ENCODE measurements around the gene TEX14. TPM values are rescaled to one million over a fixed set of nuclear protein-coding genes. Genes with fewer than 3 reads are reported as not detected.

Gene TEX14
- total RNA-seq, 1 experiment from 2014 or later, result 0.31 TPM

- no peak overlapping the region for H2BK120ac ChIP-seq (ENCODE audit: low read depth, low read length, poor library complexity, severe bottlenecking)
- H3K79me2 ChIP-seq (ENCODE audit: insufficient read depth, low read length), result no peaks in the 10 kb centered on the region
- no peaks in the 10 kb centered on the region for H3K79me1 ChIP-seq (ENCODE audit: insufficient read depth, low read depth, low read length, poor library complexity, severe bottlenecking)
- H3K27me3 ChIP-seq (ENCODE audit: insufficient read depth, low read length), result no peaks in the 10 kb centered on the region
- no peak overlapping the region for H3T11ph ChIP-seq (ENCODE audit: low read length)
- H3K14ac ChIP-seq (ENCODE audit: insufficient read depth, low read length), result no peak overlapping the region; the same call in 1 of the 2 replicates
- no peak overlapping the region for H3K4me2 ChIP-seq (ENCODE audit: insufficient read depth, insufficient read length, low read length)
- DNase-seq, result no peak
- no peak overlapping the region for H3K18ac ChIP-seq (ENCODE audit: insufficient read length, low read depth, low read length)
- no peak overlapping the region for H2BK20ac ChIP-seq (ENCODE audit: low read depth, low read length, poor library complexity, severe bottlenecking)
- no peak overlapping the region for H2AFZ ChIP-seq (ENCODE audit: low read length)
- WGBS (ENCODE audit: extremely low coverage, insufficient read length, low lambda C conversion rate), result no CpG with 5 or more reads among the region's 10 CpGs
- no peak overlapping the region for H3K27ac ChIP-seq (ENCODE audit: insufficient read length, low read depth, low read length)
- H4K5ac ChIP-seq (ENCODE audit: insufficient read length, low read depth, low read length), result no peak overlapping the region
- no peak overlapping the region for H3K56ac ChIP-seq (ENCODE audit: insufficient read length, low read depth, low read length)
- no peak overlapping the region for H3K4me3 Mint-ChIP-seq
- H3K36me3 Mint-ChIP-seq (ENCODE audit: insufficient read depth in 1 of 3, low read depth in 3 of 3), result no peaks in the 10 kb centered on the region
- H3K9me3 ChIP-seq (ENCODE audit: control insufficient read depth, low read depth, low read length), result no peaks in the 10 kb centered on the region
- no peak overlapping the region for H2BK12ac ChIP-seq (ENCODE audit: insufficient read length, low read depth, low read length)
- H4K8ac ChIP-seq (replicated peaks; ENCODE audit: insufficient read length, low read depth, low read length), result no peak overlapping the region
- H3K4me1 Mint-ChIP-seq, result peaks cover 18 to 27% of the 10 kb centered on the region in 2 experiments
- TF ChIP-seq CTCF (conservative IDR thresholded peaks at IDR 0.05), result no peak
- no peaks in the 10 kb centered on the region; a peak in 2 of 5 replicates for H3K9me3 Mint-ChIP-seq
- no peak overlapping the region for H3K9ac ChIP-seq (ENCODE audit: extremely low read depth, insufficient read length, low read length)
- no peak overlapping the region for H3K27ac Mint-ChIP-seq
- H3K23ac ChIP-seq (ENCODE audit: insufficient read length, low read depth, low read length), result no peak overlapping the region
- peaks cover 5% of the 10 kb centered on the region for H3K23me2 ChIP-seq (ENCODE audit: insufficient read length, low read depth, low read length, poor library complexity, severe bottlenecking)
- H3K4me1 ChIP-seq (ENCODE audit: insufficient read depth, low read length), result peaks cover 3% of the 10 kb centered on the region; the same call in 1 of the 2 replicates
- H3K4ac ChIP-seq (ENCODE audit: low read depth, low read length), result no peak overlapping the region
- H2BK15ac ChIP-seq (ENCODE audit: low read depth, low read length), result no peak overlapping the region
- no peaks in the 10 kb centered on the region for H4K20me1 ChIP-seq (ENCODE audit: control insufficient read depth, insufficient read depth, insufficient read length)
- no peak overlapping the region for H2AK5ac ChIP-seq (ENCODE audit: insufficient read length, low read length)
- no peak overlapping the region for H2BK5ac ChIP-seq (ENCODE audit: insufficient read length, low read length)
- no peaks in the 10 kb centered on the region for H3K27me3 Mint-ChIP-seq (ENCODE audit: low read depth)
- H4K91ac ChIP-seq (ENCODE audit: insufficient read length, low read depth, low read length), result no peak overlapping the region
Observed at GRCh38 chr17:58521680-58522079, 170.2 kb downstream of the TEX14 start.
